Activated naive CD4-positive, alpha-beta T cell treated with anti-CD3 and anti-CD28 coated beads for 36 hours (primary cell): ENCODE data around the gene TENM4. TPM values are rescaled to one million over a fixed set of nuclear protein-coding genes. Genes with fewer than 3 reads are reported as not detected.

Source experiments
- CTCF ChIA-PET: fragments of 350-600 bp; sonication (Branson Sonifier 250); formaldehyde crosslinking; loops from one replicate; lab custom pipeline; 2021; ENCODE audit warnings: antibody characterized with exemption; lab: Charles Lee
- DNase-seq: peaks from one replicate; pipeline ENCODE4 v3.0.0-alpha.2; 2020
- H3K27ac Mint-ChIP-seq: one replicate; pipeline ENCODE4 v1.8.0; 2021; ENCODE audit warnings: mild to moderate bottlenecking, mixed read lengths
- H3K27me3 Mint-ChIP-seq: one replicate; pipeline ENCODE4 v1.8.0; 2021; ENCODE audit warnings: low read depth, mixed read lengths
- H3K36me3 Mint-ChIP-seq: one replicate; pipeline ENCODE4 v1.8.0; 2021; ENCODE audit warnings: low read depth, mixed read lengths
- H3K4me1 Mint-ChIP-seq: one replicate; pipeline ENCODE4 v1.8.0; 2021; ENCODE audit warnings: low read depth, mixed read lengths
- H3K4me3 Mint-ChIP-seq: one replicate; pipeline ENCODE4 v1.8.0; 2021; ENCODE audit warnings: mild to moderate bottlenecking, moderate library complexity, mixed read lengths
- H3K9me3 Mint-ChIP-seq: one replicate; pipeline ENCODE4 v1.8.0; 2021; ENCODE audit warnings: mixed read lengths
- intact Hi-C: fragments of 100-400 bp; cut with micrococcal nuclease; formaldehyde crosslinking; loops from one replicate; pipeline ENCODE4 v1.15.1; 2023
- total RNA-seq, 2 experiments: library from RNA; stranded (reverse); gene quantifications; one replicate each; pipeline ENCODE4 v1.2.3, GENCODE V29; 2021

TENM4 gene
- total RNA-seq, 2 experiments from 2014 or later = not detected

DNA sequence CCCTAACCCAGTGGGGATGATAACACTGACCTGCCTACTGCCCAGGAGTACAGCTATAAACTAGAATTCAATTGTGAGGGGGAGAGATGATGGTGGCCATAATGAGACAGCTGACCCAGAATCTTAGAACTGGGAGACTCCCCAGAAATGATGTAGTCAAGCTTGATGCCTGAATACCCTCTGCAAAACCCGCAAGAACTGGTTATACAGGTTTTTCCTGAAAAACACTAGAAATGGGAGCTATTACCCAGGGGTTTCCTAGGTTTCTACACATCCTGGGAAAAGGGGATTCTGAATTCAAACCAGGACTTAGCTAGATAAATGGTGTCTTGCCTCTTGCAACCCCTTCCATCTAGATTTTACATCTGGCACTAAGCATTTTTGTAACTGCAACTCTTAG is 752.4 kb downstream of the TENM4 start:
- CTCF ChIA-PET = interaction anchor here (0.6 kb wide), 1 partner anchor 20 kb away, joined by 3 read pairs; no protein-coding TSS in a partner anchor

DNA sequence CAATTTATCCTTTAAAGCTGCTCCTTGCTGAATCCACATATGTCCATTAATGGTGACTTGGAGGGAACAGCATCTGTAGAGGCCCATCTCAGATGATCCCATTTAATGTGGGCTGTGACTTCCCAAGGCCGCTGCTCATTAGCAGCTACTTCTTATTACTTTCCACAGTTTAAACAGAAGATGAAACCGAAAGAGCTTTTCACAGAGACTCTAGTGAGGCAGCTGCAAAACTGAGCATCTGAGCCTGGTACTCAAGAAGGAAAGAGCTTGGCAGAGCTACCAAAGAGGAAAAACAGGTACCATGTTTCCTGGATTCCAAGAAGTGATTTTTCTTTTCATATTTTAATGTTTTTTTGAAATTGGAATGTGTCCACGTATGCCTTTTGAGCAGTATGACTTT is 755.7 kb downstream of the TENM4 start:
- CTCF ChIA-PET = no interaction called here
- no peak overlapping the region for H3K27ac Mint-ChIP-seq

More for the DNA sequence above, 752.4 kb downstream of the TENM4 start:
- intact Hi-C loops = no loop called here
- Mint-ChIP-seq H3K9me3 (no peaks in the 10 kb centered on the region), H3K4me1 (no peaks in the 10 kb centered on the region), H3K27ac (no peak overlapping the region), H3K4me3 (no peak overlapping the region), H3K27me3 (peaks cover 23% of the 10 kb centered on the region), H3K36me3 (no peaks in the 10 kb centered on the region)
- no peak for DNase-seq

DNA sequence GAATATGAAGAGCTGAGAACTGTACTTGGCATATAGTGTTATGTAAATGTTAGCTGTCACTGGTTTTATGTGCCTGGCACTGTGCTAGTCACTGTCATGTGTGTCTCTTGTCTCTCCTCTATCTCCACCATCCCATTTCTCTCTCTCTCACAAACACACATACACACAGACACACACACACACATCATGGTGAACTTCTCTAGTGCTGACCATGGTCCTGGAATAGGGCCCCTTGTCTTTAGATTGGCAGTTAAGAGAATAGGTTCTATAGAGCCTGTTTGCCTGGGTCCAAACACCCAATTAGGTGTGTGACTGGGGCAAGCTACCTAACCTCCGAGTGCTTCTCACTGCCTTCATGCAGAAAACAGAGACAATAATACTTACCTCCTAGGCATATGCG is 756.5 kb downstream of the TENM4 start:
- no peaks in the 10 kb centered on the region for H3K36me3 Mint-ChIP-seq
- H3K9me3 Mint-ChIP-seq = no peaks in the 10 kb centered on the region
- peaks cover 15% of the 10 kb centered on the region for H3K27me3 Mint-ChIP-seq
- no peak overlapping the region for H3K27ac Mint-ChIP-seq
- no peak for DNase-seq
- no peak overlapping the region for H3K4me3 Mint-ChIP-seq
- intact Hi-C loops = no loop called here
- no peaks in the 10 kb centered on the region for H3K4me1 Mint-ChIP-seq
- CTCF ChIA-PET = interaction anchor here (0.7 to 0.9 kb wide), 2 partner anchors 31 to 118 kb away, joined by 3 to 6 read pairs; no protein-coding TSS in a partner anchor

More for the DNA sequence above, 755.7 kb downstream of the TENM4 start:
- DNase-seq = no peak
- Mint-ChIP-seq H3K36me3 (no peaks in the 10 kb centered on the region), H3K4me3 (no peak overlapping the region), H3K4me1 (no peaks in the 10 kb centered on the region), H3K27me3 (peaks cover 18% of the 10 kb centered on the region), H3K9me3 (no peaks in the 10 kb centered on the region)
- intact Hi-C loops = no loop called here

DNA sequence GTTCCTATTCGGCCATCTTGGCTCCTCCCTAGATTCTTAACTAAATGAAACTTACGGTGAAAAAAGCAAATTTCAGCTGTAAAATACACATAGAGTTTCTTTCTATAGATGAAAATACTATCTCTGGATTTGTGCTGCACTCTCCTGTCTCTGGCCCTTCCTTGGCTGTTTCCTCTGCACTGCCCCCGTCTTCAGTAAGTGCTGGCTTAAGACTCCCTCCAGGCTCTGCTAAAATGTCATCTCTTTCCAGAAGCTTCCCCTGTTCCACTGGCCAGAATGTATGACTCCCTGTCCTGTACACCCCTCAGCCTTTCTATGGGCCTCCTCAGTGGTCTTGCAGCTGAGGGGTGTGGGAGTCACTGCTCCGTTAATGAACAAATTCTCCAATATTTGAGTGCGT is 757.1 kb downstream of the TENM4 start:
- no peaks in the 10 kb centered on the region for H3K4me1 Mint-ChIP-seq

DNA sequence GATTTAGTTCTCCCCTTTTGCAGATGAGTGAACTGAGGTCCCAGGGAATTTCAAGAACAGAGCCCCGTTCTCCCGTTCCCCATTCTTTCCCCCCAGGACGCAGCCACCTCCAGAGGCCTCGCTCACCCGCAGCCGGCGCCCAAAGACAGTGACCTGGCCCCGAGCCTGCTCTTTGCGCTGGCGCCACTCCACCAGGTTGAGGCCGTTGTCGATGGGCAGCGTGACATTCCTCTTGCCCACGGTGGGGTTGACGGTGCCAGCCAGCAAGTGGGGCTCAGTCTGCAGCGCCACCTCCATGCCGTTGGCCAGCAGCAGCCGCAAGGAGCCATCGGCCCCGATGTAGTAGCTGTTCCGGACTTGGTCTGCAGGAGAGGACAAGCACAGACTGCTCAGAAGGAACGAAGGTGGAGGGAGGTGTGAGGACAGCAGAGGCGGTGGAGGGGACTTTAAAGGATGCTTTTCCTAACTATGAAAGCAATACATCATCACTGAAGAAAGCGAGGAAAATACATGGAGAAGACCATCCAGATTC is 764.7 kb downstream of the TENM4 start:
- no peak overlapping the region for H3K27ac Mint-ChIP-seq
- no peaks in the 10 kb centered on the region for H3K9me3 Mint-ChIP-seq
- H3K27me3 Mint-ChIP-seq = no peaks in the 10 kb centered on the region
- no peak overlapping the region for H3K4me3 Mint-ChIP-seq
- H3K4me1 Mint-ChIP-seq = no peaks in the 10 kb centered on the region
- intact Hi-C loops = no loop called here
- no peak for DNase-seq
- CTCF ChIA-PET = interaction anchor here (2.3 kb wide), 1 partner anchor 30 kb away, joined by 9 read pairs; no protein-coding TSS in a partner anchor
- H3K36me3 Mint-ChIP-seq = no peaks in the 10 kb centered on the region

More for the DNA sequence above, 757.1 kb downstream of the TENM4 start:
- intact Hi-C loops = no loop called here
- DNase-seq = no peak
- Mint-ChIP-seq H3K27me3 (peaks cover 14% of the 10 kb centered on the region), H3K4me3 (no peak overlapping the region), H3K27ac (no peak overlapping the region), H3K36me3 (no peaks in the 10 kb centered on the region), H3K9me3 (no peaks in the 10 kb centered on the region)
- CTCF ChIA-PET = interaction anchor here (0.9 kb wide), 1 partner anchor 32 kb away, joined by 6 read pairs; no protein-coding TSS in a partner anchor

DNA sequence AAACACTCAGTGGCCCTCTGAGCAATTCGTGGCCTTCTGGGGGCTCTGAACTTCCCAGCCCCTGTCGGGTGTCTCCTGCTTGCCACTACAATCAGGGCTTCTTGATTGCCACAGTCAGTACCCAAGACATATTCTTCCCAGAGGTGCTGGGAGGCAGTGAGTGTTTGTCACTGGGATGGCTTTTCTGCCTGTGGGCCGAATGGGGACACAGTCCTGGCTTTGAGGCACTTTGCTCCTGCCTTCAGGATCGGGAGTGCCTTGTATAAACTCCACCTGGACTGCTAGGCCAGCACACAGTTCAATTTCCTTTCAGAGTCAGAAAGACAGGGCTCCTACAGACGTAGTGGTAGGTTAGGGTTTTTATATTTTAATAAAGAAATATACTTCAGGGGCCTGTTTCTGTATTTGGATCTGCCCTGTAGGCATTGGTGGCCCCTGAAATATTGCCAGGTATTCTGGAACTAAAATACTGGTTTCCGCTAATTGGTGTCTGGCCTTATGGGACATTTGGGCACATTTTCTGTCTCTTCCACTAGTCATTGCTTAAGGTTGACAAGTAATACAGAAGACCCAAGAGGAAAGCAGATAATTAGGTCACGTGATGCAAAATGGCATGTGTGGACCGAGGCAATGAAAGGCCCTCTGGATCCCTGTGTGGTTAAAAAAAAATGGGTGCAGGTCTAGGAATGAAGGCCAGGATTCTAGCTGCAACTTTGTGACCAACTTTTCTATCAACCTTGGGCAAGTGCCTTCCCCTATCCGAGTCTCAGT is 767.8 kb downstream of the TENM4 start:
- H3K27ac Mint-ChIP-seq = no peak overlapping the region
- peaks cover 3% of the 10 kb centered on the region for H3K27me3 Mint-ChIP-seq
- no peaks in the 10 kb centered on the region for H3K9me3 Mint-ChIP-seq
- no peaks in the 10 kb centered on the region for H3K4me1 Mint-ChIP-seq
- no peaks in the 10 kb centered on the region for H3K36me3 Mint-ChIP-seq
- H3K4me3 Mint-ChIP-seq = no peak overlapping the region
- intact Hi-C loops = no loop called here
- DNase-seq = no peak
- CTCF ChIA-PET = no interaction called here

DNA sequence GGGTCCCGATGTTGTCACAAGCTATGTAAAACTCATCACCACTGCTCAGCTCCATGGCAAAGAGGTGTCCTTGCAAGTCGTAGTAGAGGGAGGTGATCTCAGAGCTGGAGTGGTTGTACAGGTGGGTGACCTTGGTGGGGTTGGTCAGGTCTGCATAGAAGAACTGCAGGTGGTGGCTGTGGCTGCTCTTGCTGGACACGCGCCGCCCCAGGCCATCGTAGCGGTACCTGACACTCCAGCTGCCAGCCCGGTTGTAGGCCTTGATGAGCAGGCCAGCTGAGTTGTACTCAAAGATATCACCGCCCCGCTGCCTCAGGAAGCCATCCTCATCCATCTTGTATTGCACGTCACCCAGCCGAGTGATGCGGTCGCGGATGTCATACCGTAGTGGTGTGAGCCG is 771.6 kb downstream of the TENM4 start:
- intact Hi-C loops = no loop called here

DNA sequence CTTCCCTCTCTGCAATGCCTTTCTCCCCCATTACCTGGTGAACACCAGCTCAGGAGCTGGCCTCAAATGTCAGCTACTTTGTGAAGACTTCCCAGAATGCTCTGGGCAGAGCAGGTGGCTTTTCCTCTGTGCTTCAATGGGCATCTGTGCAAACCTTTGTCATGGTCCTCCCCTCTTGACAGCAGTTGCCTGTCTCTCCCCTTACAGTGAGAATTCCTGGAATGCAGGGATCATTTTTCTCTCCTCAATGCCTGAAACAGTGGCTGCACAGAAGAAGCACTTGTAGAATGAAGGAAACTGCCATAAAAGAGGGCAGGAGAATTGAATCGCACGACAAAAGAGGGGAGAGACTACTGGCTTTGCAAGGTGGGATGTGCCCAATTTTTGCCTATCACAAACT is 773.4 kb downstream of the TENM4 start:
- H3K27ac Mint-ChIP-seq = no peak overlapping the region
- no peaks in the 10 kb centered on the region for H3K9me3 Mint-ChIP-seq
- no peak for DNase-seq
- no peaks in the 10 kb centered on the region for H3K36me3 Mint-ChIP-seq
- CTCF ChIA-PET = interaction anchor here (1.4 kb wide), 1 partner anchor 21 kb away, joined by 6 read pairs; no protein-coding TSS in a partner anchor
- H3K27me3 Mint-ChIP-seq = peaks cover 8% of the 10 kb centered on the region
- no peaks in the 10 kb centered on the region for H3K4me1 Mint-ChIP-seq
- intact Hi-C loops = no loop called here
- no peak overlapping the region for H3K4me3 Mint-ChIP-seq

More for the DNA sequence above, 771.6 kb downstream of the TENM4 start:
- no peaks in the 10 kb centered on the region for H3K36me3 Mint-ChIP-seq
- peaks cover 3% of the 10 kb centered on the region for H3K27me3 Mint-ChIP-seq
- H3K4me3 Mint-ChIP-seq = no peak overlapping the region
- no peaks in the 10 kb centered on the region for H3K4me1 Mint-ChIP-seq
- no peak overlapping the region for H3K27ac Mint-ChIP-seq
- no peak for DNase-seq
- no peaks in the 10 kb centered on the region for H3K9me3 Mint-ChIP-seq
- CTCF ChIA-PET = interaction anchor here (0.6 to 1.0 kb wide), 2 partner anchors 23 to 1222 kb away, joined by 3 to 4 read pairs; no protein-coding TSS in a partner anchor

DNA sequence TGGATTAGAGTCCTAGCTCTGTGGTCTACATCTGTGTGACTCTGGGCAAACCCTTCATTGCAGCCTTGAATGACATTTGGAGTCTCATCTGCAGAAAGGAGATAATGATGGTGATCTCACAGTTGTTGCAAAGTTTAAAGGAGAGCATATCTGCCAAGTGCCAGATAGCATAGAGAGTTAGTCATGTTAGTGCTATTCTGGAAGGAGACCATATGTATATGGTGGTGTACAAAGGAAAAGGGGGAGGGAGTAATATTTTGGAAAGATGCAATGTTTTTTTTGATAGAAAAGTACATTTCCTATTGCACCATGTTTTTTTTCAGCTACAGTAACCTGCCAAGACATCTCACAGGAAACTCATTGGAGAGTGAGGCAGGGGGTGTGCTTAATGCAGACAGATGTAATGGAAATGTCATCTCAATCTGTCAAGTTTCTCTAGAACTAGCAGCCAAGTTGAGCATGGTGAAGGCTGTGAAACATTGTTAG is 774.1 kb downstream of the TENM4 start:
- no peak for DNase-seq
- CTCF ChIA-PET = interaction anchor here (1.4 kb wide), 1 partner anchor 21 kb away, joined by 6 read pairs; no protein-coding TSS in a partner anchor
- no peaks in the 10 kb centered on the region for H3K36me3 Mint-ChIP-seq
- no peaks in the 10 kb centered on the region for H3K4me1 Mint-ChIP-seq
- peaks cover 8% of the 10 kb centered on the region for H3K27me3 Mint-ChIP-seq
- H3K9me3 Mint-ChIP-seq = no peaks in the 10 kb centered on the region
- H3K27ac Mint-ChIP-seq = no peak overlapping the region
- intact Hi-C loops = no loop called here
- no peak overlapping the region for H3K4me3 Mint-ChIP-seq

DNA sequence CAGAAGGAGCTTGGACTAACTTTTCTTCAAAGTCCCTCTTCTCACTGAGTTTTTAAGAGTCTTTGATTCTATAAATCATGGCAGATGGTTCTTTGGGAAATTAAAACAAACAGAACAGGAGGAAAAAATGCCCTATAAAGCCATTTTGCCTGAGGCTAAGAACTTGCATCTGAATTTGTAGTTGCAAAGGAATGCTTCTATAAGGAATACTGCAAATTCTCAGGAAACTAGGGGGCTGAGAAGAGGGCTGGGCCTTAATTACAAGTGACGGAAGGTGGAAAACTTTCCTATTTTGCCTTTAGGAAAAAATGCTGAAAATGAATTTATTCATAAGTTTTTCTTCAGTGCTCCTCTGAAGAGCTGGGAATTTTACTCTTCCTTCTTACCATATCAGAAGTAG is 776.2 kb downstream of the TENM4 start:
- no peak for DNase-seq
- intact Hi-C loops = no loop called here
- CTCF ChIA-PET = no interaction called here
- Mint-ChIP-seq H3K4me1 (no peaks in the 10 kb centered on the region), H3K36me3 (no peaks in the 10 kb centered on the region), H3K27ac (no peak overlapping the region), H3K27me3 (peaks cover 8% of the 10 kb centered on the region), H3K9me3 (no peaks in the 10 kb centered on the region), H3K4me3 (no peak overlapping the region)

DNA sequence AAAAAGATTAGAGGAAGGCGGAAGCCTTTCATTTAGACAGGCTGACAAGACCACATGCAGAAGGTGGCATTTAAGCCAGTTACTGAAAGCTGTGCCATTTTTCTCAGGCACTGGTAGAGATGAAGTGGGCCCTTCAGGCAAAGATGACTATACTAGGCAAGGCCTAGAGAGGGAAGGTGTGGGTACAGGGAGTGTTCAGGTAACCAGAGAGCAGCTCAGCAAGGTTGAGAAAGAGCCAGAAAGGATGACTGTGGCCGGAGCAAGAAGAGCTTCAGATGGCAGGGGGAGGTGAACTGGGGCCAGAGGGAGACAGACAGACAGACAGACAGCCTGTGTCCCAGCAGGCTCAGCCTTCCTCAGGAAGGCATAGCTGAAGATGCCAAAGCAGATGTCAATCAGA is 778.0 kb downstream of the TENM4 start:
- no peak for DNase-seq
- Mint-ChIP-seq H3K4me1 (no peaks in the 10 kb centered on the region), H3K4me3 (no peak overlapping the region), H3K9me3 (no peaks in the 10 kb centered on the region), H3K36me3 (no peaks in the 10 kb centered on the region), H3K27ac (no peak overlapping the region), H3K27me3 (peaks cover 5% of the 10 kb centered on the region)
- intact Hi-C loops = no loop called here
- CTCF ChIA-PET = interaction anchor here (2.4 kb wide), 1 partner anchor 16 kb away, joined by 22 read pairs; no protein-coding TSS in a partner anchor

DNA sequence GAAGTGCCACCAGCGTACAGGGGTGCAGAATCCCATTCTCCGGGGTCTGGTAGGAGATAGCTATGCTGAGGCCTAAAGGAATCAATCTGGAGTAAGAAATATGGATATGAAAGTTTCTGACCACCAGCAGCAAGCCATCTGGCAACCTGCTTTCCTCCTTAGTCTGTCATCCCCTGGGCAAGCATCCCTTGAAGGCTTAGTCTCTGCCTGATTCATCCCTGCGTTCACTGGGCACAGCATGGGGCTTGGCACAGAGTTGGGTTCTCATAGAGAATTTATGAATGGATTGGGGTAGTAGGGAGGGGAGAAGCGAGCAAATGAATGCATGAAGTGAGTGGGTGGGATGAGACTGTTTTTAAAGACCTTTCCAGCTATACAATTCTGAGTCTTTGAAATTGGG is 780.4 kb downstream of the TENM4 start:
- H3K27ac Mint-ChIP-seq = no peak overlapping the region
- DNase-seq = no peak
- H3K4me3 Mint-ChIP-seq = no peak overlapping the region
- H3K4me1 Mint-ChIP-seq = no peaks in the 10 kb centered on the region
- peaks cover 5% of the 10 kb centered on the region for H3K27me3 Mint-ChIP-seq
- CTCF ChIA-PET = interaction anchor here (0.6 to 2.4 kb wide), 5 partner anchors 8 to 385 kb away, joined by 3 to 22 read pairs (median 5); no protein-coding TSS in a partner anchor
- intact Hi-C loops = no loop called here
- H3K9me3 Mint-ChIP-seq = no peaks in the 10 kb centered on the region
- H3K36me3 Mint-ChIP-seq = no peaks in the 10 kb centered on the region
